Spinal cord (tissue), 10 donors: ENCODE data around the gene HBQ1. TPM values are rescaled to one million over a fixed set of nuclear protein-coding genes. Genes with fewer than 3 reads are reported as not detected.
"Not testable (repeated sequence)": the region's sequence is repeated elsewhere in the genome, so short reads cannot be mapped to it uniquely, and the experiment has no call there.

ENCODE experiments used
- DNase-seq, 6 donors: peaks; one replicate each; pipeline versions ENCODE4 v3.0.0 to v3.0.0-alpha.2; 2013 to 2015; ENCODE audit warnings: low spot score in 6 of 6, low read depth in 4 of 6
- H3K27ac ChIP-seq: one replicate; pipeline ENCODE4 v1.5.1; 2013; ENCODE audit warnings: low read depth, low read length, control low read depth
- H3K27me3 ChIP-seq: one replicate; pipeline ENCODE4 v1.6.1; 2013; ENCODE audit warnings: low read length; ENCODE audit not compliant: control insufficient read depth, insufficient read depth
- H3K36me3 ChIP-seq: one replicate; pipeline ENCODE4 v1.6.1; 2013; ENCODE audit warnings: low read length; ENCODE audit not compliant: control insufficient read depth, insufficient read depth
- H3K4me1 ChIP-seq: one replicate; pipeline ENCODE4 v1.6.1; 2013; ENCODE audit warnings: low read length; ENCODE audit not compliant: control insufficient read depth, insufficient read depth
- H3K4me3 ChIP-seq: one replicate; pipeline ENCODE4 v1.5.1; 2013; ENCODE audit warnings: low read depth, low read length, control low read depth
- H3K9me3 ChIP-seq: one replicate; pipeline ENCODE4 v1.6.1; 2013; ENCODE audit warnings: low read length; ENCODE audit not compliant: control insufficient read depth, insufficient read depth
- WGBS: methylation state at CpG from one replicate; pipeline ENCODE4 v1.1.5; 2013; ENCODE audit warnings: missing lambda C conversion rate; ENCODE audit not compliant: insufficient coverage; 5-methylcytosine and 5-hydroxymethylcytosine counted together
- polyA plus RNA-seq, 2 donors: library from polyadenylated mRNA; unstranded; fragments of 120-200 nt; gene quantifications; one replicate each; pipeline ENCODE4 v1.2.1, GENCODE V29; 2013; ENCODE audit not compliant: insufficient read length in 2 of 2
- total RNA-seq, 2 donors: library from RNA; depleted of rRNA in 1 of 2; stranded (reverse); fragments of 120-200 nt in 1 of 2; fragments of >200 nt in 1 of 2; gene quantifications; one replicate each; pipeline versions ENCODE4 v1.2.3 to v1.2.4, GENCODE V29; 2013 to 2014
- donor health status: healthy.

The HBQ1 gene
- total and polyA plus RNA-seq, 4 donors, result 6.4 to 11.6 (median 8.5) TPM

DNA sequence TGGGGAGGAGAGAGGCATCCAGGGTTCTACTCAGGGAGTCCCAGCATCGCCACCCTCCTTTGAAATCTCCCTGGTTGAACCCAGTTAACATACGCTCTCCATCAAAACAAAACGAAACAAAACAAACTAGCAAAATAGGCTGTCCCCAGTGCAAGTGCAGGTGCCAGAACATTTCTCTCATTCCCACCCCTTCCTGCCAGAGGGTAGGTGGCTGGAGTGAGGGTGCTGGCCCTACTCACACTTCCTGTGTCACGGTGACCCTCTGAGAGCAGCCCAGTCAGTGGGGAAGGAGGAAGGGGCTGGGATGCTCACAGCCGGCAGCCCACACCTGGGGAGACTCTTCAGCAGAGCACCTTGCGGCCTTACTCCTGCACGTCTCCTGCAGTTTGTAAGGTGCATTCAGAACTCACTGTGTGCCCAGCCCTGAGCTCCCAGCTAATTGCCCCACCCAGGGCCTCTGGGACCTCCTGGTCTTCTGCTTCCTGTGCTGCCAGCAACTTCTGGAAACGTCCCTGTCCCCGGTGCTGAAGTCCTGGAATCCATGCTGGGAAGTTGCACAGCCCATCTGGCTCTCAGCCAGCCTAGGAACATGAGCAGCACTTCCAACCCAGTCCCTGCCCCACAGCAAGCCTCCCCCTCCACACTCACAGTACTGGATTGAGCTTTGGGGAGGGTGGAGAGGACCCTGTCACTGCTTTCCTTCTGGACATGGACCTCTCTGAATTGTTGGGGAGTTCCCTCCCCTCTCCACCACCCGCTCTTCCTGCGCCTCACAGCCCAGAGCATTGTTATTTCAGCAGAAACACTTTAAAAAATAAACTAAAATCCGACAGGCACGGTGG is 6.1 kb upstream of the HBQ1 start:
- H3K4me1 ChIP-seq, H3K4me3 ChIP-seq, H3K36me3 ChIP-seq, H3K9me3 ChIP-seq, H3K27ac ChIP-seq: not testable (repeated sequence)
- 22% methylated on average over 4 of the region's 13 CpGs for WGBS
- H3K27me3 ChIP-seq, result peaks cover 62% of the 10 kb centered on the region
- DNase-seq, result peak in 1 of 6 donors; percentile 17

DNA sequence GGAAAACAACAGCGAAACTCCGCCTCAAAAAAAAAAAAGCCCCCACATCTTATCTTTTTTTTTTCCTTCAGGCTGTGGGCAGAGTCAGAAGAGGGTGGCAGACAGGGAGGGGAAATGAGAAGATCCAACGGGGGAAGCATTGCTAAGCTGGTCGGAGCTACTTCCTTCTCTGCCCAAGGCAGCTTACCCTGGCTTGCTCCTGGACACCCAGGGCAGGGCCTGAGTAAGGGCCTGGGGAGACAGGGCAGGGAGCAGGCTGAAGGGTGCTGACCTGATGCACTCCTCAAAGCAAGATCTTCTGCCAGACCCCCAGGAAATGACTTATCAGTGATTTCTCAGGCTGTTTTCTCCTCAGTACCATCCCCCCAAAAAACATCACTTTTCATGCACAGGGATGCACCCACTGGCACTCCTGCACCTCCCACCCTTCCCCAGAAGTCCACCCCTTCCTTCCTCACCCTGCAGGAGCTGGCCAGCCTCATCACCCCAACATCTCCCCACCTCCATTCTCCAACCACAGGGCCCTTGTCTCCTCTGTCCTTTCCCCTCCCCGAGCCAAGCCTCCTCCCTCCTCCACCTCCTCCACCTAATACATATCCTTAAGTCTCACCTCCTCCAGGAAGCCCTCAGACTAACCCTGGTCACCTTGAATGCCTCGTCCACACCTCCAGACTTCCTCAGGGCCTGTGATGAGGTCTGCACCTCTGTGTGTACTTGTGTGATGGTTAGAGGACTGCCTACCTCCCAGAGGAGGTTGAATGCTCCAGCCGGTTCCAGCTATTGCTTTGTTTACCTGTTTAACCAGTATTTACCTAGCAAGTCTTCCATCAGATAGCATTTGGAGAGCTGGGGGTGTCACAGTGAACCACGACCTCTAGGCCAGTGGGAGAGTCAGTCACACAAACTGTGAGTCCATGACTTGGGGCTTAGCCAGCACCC is 5.0 kb upstream of the HBQ1 start:
- Histone ChIP-seq H3K9me3 (no peaks in the 10 kb centered on the region), H3K4me1 (peaks cover 12% of the 10 kb centered on the region), H3K36me3 (no peaks in the 10 kb centered on the region), H3K27ac (no peak overlapping the region), H3K27me3 (peaks cover 65% of the 10 kb centered on the region), H3K4me3 (no peak overlapping the region)
- WGBS, result 31% methylated on average over 3 of the region's 8 CpGs
- DNase-seq, result no peak

DNA sequence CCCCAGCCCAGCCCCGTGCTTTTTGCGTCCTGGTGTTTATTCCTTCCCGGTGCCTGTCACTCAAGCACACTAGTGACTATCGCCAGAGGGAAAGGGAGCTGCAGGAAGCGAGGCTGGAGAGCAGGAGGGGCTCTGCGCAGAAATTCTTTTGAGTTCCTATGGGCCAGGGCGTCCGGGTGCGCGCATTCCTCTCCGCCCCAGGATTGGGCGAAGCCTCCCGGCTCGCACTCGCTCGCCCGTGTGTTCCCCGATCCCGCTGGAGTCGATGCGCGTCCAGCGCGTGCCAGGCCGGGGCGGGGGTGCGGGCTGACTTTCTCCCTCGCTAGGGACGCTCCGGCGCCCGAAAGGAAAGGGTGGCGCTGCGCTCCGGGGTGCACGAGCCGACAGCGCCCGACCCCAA is 4.3 kb upstream of the HBQ1 start:
- not testable (repeated sequence) for H3K9me3 ChIP-seq, DNase-seq, H3K27ac ChIP-seq, H3K36me3 ChIP-seq, H3K4me3 ChIP-seq
- Histone ChIP-seq H3K4me1 (peaks cover 19% of the 10 kb centered on the region), H3K27me3 (peaks cover 61% of the 10 kb centered on the region)
- WGBS, result no CpG with 5 or more reads among the region's 39 CpGs

DNA sequence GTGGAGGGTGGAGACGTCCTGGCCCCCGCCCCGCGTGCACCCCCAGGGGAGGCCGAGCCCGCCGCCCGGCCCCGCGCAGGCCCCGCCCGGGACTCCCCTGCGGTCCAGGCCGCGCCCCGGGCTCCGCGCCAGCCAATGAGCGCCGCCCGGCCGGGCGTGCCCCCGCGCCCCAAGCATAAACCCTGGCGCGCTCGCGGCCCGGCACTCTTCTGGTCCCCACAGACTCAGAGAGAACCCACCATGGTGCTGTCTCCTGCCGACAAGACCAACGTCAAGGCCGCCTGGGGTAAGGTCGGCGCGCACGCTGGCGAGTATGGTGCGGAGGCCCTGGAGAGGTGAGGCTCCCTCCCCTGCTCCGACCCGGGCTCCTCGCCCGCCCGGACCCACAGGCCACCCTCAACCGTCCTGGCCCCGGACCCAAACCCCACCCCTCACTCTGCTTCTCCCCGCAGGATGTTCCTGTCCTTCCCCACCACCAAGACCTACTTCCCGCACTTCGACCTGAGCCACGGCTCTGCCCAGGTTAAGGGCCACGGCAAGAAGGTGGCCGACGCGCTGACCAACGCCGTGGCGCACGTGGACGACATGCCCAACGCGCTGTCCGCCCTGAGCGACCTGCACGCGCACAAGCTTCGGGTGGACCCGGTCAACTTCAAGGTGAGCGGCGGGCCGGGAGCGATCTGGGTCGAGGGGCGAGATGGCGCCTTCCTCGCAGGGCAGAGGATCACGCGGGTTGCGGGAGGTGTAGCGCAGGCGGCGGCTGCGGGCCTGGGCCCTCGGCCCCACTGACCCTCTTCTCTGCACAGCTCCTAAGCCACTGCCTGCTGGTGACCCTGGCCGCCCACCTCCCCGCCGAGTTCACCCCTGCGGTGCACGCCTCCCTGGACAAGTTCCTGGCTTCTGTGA is 3.5 kb upstream of the HBQ1 start, which contains the start of gene HBA1:
Gene HBA1 (plus strand): TSS at position 204 of the 906 bp plus-strand sequence. CDS start 37 bp downstream, at position 241.
- not testable (repeated sequence) for H3K27ac ChIP-seq, DNase-seq, H3K36me3 ChIP-seq, H3K9me3 ChIP-seq, H3K4me3 ChIP-seq
- WGBS, result 2% methylated on average over 27 of the region's 88 CpGs
- H3K27me3 ChIP-seq, result peaks cover 57% of the 10 kb centered on the region
- peaks cover 26% of the 10 kb centered on the region for H3K4me1 ChIP-seq

DNA sequence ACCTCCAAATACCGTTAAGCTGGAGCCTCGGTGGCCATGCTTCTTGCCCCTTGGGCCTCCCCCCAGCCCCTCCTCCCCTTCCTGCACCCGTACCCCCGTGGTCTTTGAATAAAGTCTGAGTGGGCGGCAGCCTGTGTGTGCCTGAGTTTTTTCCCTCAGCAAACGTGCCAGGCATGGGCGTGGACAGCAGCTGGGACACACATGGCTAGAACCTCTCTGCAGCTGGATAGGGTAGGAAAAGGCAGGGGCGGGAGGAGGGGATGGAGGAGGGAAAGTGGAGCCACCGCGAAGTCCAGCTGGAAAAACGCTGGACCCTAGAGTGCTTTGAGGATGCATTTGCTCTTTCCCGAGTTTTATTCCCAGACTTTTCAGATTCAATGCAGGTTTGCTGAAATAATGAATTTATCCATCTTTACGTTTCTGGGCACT is 2.9 kb upstream of the HBQ1 start:
- peaks cover 26% of the 10 kb centered on the region for H3K4me1 ChIP-seq
- 5% methylated on average over 10 of the region's 13 CpGs for WGBS
- H3K27ac ChIP-seq, result no peak overlapping the region
- no peaks in the 10 kb centered on the region for H3K36me3 ChIP-seq
- peaks cover 54% of the 10 kb centered on the region for H3K27me3 ChIP-seq
- no peak overlapping the region for H3K4me3 ChIP-seq
- peak in 1 of 6 donors; percentile 18 for DNase-seq
- no peaks in the 10 kb centered on the region for H3K9me3 ChIP-seq

DNA sequence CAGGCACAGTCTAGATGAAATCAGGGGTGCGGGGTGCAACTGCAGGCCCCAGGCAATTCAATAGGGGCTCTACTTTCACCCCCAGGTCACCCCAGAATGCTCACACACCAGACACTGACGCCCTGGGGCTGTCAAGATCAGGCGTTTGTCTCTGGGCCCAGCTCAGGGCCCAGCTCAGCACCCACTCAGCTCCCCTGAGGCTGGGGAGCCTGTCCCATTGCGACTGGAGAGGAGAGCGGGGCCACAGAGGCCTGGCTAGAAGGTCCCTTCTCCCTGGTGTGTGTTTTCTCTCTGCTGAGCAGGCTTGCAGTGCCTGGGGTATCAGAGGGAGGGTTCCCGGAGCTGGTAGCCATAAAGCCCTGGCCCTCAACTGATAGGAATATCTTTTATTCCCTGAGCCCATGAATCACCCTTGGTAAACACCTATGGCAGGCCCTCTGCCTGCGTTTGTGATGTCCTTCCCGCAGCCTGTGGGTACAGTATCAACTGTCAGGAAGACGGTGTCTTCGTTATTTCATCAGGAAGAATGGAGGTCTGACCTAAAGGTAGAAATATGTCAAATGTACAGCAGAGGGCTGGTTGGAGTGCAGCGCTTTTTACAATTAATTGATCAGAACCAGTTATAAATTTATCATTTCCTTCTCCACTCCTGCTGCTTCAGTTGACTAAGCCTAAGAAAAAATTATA is 2.1 kb upstream of the HBQ1 start:
- H3K27me3 ChIP-seq, result peaks cover 54% of the 10 kb centered on the region
- H3K27ac ChIP-seq, result no peak overlapping the region
- peaks cover 26% of the 10 kb centered on the region for H3K4me1 ChIP-seq
- peaks cover 2% of the 10 kb centered on the region for H3K36me3 ChIP-seq
- 58% methylated on average over 8 of the region's 11 CpGs for WGBS
- no peak overlapping the region for H3K4me3 ChIP-seq
- no peaks in the 10 kb centered on the region for H3K9me3 ChIP-seq
- DNase-seq, result no peak

DNA sequence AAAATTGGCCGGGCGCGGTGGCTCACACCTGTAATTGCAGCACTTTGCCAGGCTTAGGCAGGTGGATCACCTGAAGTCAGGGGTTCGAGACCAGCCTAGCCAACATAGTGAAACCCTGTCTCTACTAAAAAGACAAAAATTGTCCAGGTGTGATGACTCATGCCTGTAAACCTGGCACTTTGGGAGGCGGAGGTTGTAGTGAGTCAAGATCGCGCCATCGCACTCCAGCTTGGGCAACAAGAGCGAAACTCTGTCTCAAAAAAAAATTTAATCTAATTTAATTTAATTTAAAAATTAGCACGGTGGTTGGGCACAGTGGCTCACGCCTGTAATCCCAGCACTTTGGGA is 1.6 kb upstream of the HBQ1 start:
- Histone ChIP-seq H3K4me1 (peaks cover 23% of the 10 kb centered on the region), H3K27me3 (peaks cover 49% of the 10 kb centered on the region), H3K9me3 (no peaks in the 10 kb centered on the region), H3K27ac (no peak overlapping the region), H3K4me3 (no peak overlapping the region), H3K36me3 (peaks cover 3% of the 10 kb centered on the region)
- DNase-seq, result no peak
- WGBS, result 86% methylated on average over 4 of the region's 11 CpGs

DNA sequence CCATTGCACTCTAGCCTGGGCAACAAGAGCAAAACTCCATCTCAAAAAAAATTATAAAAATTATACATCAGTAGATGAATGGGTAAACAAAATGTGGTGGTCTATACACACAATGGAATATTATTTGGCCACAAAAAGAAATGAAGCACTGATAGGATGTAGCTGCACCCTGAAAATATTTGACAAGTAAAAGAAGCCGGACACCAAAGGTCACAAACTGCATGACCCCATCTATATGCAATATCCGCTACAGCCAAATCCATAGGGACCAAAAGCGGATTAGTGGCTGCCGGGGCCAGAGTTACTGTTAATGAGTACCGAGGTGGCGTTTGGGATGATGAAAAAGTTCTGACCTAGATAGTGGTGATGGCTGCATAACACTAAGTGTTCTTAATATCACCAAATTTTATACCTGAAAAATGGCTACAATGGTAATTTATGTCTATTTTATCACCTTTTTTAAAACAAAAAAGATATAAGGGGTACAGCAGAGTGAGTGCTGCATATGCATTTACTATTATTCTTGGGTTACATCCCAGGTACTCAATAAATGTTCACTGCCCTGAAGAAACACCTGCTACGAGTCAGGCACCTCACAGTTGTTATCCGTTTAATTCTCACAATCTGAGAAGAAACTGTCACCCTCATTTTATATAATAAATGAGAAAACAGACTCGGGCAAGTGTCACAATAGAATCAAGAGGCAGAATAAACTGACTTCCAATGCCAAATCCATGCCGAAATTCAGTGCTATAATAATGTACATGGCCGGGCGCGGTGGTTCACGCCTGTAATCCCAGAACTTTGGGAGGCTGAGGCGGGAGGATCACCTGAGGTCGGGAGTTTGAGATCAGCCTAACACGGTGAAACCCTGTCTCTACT is 807 bp upstream of the HBQ1 start:
- no peak overlapping the region for H3K4me3 ChIP-seq
- peaks cover 23% of the 10 kb centered on the region for H3K4me1 ChIP-seq
- H3K27me3 ChIP-seq, result peaks cover 46% of the 10 kb centered on the region
- DNase-seq, result no peak
- no peak overlapping the region for H3K27ac ChIP-seq
- no peaks in the 10 kb centered on the region for H3K9me3 ChIP-seq
- WGBS, result 75% methylated on average over 6 of the region's 17 CpGs
- peaks cover 9% of the 10 kb centered on the region for H3K36me3 ChIP-seq
